GM21737 (cell line): ENCODE results near the gene GOSR2.
"Not testable (repeated sequence)": the region's sequence is repeated elsewhere in the genome, so short reads cannot be mapped to it uniquely, and the experiment has no call there.

Source experiments
- ATAC-seq: cut with Tn5 transposase; IDR thresholded peaks from one replicate; pipeline ENCODE4 v1.9.1; 2021; ENCODE audit warnings: mild to moderate bottlenecking, moderate library complexity; ENCODE audit not compliant: unreplicated experiment

Gene GOSR2

DNA sequence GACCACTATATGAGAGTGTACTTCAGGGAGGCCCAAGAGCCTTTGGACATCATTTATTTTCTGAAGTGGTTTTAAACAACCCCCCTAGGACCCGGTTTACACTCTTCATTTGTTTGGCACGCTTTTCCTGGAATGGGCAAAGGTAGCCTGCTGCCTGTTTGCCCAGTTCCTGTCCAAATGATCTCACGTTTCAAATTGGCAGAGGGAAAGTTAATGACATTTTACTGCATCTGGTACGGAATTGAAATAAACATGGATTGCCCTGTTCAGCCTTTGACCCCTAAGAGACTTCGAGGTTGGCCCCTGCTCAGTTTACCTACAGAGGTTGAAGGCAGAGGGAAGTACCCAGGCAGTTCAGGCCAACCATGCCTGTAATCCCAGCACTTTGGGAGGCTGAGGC, 61.9 kb downstream of the GOSR2 start:
- no peak for ATAC-seq

DNA sequence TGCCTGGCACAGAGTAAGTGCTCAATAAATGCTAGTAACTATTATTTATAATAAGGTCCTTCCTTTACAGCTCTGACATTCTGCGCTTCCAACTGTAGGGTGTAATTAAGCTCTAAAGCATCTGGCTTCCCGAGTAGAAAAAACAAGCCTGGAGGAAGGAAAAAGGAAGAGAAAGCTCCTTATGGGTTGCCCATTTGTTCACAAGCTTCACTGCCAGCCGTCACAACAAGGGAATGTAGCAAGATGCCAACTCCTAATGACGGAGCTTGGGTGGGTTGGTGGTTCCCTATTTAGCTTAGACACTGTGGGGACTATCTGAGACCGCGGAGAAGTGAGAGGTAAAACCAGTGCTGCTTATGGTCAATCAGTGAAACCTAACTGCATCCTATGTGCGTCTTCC, 63.4 kb downstream of the GOSR2 start:
- no peak for ATAC-seq

DNA sequence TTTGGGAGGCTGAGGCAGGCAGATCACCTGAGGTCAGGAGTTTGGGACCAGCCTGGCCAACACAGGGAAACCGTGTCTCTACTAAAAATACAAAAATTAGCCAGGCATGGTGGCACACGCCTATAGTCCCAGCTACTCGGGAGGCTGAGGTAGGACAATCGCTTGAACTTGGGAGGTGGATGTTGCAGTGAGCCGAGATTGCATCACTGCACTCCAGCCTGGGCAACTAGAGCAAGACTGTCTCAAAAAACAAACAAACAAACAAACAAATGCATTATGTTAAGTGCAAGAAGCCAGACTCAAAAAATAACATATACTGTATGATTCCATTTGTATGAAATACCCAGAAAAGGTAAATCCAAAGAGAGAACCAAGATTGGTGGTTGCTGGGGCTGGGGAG, 65.0 kb downstream of the GOSR2 start:
- not testable (repeated sequence) for ATAC-seq

DNA sequence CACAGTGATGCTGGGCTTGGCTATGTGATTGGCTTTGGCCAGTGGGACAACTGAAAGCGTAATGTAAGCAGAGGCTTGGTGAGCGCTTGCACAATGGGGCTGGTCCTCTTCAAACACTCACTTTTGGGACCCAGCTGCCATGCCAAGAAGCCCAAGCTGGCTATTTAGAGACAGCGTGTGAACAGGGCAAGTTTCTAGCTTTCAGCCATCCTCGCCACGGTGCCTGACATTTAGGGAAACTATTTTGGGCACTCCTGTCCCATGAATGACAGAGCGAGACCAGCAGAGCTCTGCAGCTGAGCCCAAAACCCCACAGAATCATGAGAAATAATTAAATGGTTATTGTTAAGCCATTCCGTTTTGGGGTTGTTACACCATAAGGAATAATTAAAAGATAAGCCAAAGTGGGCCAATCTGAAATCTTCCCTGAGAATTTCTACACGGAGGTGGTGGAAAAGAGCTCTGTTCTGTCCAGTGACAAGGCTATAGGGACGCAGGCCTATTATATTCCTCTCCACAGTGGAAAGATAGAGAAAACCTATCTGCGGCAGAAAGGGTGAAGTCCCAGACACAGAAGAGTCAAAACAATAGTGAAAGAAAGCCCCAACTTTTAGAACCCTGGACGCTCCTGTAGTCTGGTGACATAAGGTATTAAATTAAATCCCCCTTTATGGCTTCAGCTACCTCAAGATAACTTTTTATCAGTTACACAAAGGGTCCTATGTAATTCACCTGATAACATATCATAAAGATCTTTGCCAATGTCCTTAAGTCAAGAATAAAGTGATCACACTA, 66.9 kb downstream of the GOSR2 start:
- no peak for ATAC-seq

DNA sequence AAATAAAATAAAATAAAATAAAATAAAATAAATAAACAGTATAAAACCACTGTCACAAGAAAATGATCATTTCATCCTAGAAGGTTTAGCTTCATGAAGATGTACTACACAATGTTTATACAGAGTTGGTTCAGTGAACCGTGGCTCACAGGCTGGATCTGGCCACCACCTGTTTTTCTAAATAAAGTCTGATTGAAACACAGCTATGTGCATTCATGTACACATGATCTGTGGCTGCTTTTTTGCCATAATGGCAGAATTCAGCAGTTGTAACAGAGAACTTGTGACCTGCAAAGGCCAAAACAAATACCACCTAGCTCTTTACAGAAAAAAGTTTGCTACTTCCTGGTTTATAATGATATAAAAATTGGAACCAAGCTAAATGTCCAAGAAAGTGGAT, 68.7 kb downstream of the GOSR2 start:
- ATAC-seq: no peak
